Measurements from ENCODE around the gene MBOAT1. TPM values are rescaled to one million over a fixed set of nuclear protein-coding genes. Genes with fewer than 3 reads are reported as not detected.

Gene MBOAT1
- total RNA-seq, 1 experiment from 2014 or later, result 6.3 TPM

- Histone ChIP-seq H3K27ac (ENCODE audit: low read depth, low read length, poor library complexity, severe bottlenecking) (no peak overlapping the region), H3K36me3 (ENCODE audit: insufficient read depth, low read length, poor library complexity, severe bottlenecking) (no peaks in the 10 kb centered on the region), H3K9me3 (ENCODE audit: low read depth, low read length, poor library complexity, severe bottlenecking) (no peaks in the 10 kb centered on the region), H3K27me3 (replicated peaks; ENCODE audit: insufficient read depth, low read depth, low read length, poor library complexity) (no peaks in the 10 kb centered on the region), H3K4me1 (ENCODE audit: insufficient read depth, low read length, poor library complexity, severe bottlenecking) (peaks cover 1% of the 10 kb centered on the region), H3K4me3 (ENCODE audit: low read depth, low read length, poor library complexity, severe bottlenecking) (no peak overlapping the region)
- POLR2A ChIA-PET (ENCODE audit: low non-redundant PET), result no interaction called here
- DNase-seq (ENCODE audit: low spot score), result no peak
- TF ChIP-seq CTCF (conservative IDR thresholded peaks at IDR 0.05; ENCODE audit: low read depth, low read length) (no peak), EZH2 (IDR thresholded peaks at IDR 0.05; ENCODE audit: borderline replicate concordance, low read depth, low read length, poor library complexity, severe bottlenecking) (no peak)
- intact Hi-C loops (cut with micrococcal nuclease; ENCODE audit: unreplicated experiment), result no loop called here
- BruUV-seq (replicated peaks), result no TSS peak
- CTCF ChIA-PET, result no interaction called here
These were observed 24.8 kb upstream of the MBOAT1 start for GRCh38 chr6:20236909-20237600.

- no peak overlapping the region for H3K27ac ChIP-seq (ENCODE audit: low read depth, low read length, poor library complexity, severe bottlenecking)
- intact Hi-C loops (cut with micrococcal nuclease; ENCODE audit: unreplicated experiment), result no loop called here
- no peaks in the 10 kb centered on the region for H3K27me3 ChIP-seq (replicated peaks; ENCODE audit: insufficient read depth, low read depth, low read length, poor library complexity)
- no peaks in the 10 kb centered on the region for H3K36me3 ChIP-seq (ENCODE audit: insufficient read depth, low read length, poor library complexity, severe bottlenecking)
- H3K4me1 ChIP-seq (ENCODE audit: insufficient read depth, low read length, poor library complexity, severe bottlenecking), result no peaks in the 10 kb centered on the region
- no peak overlapping the region for H3K4me3 ChIP-seq (ENCODE audit: low read depth, low read length, poor library complexity, severe bottlenecking)
- no peak for TF ChIP-seq EZH2 (IDR thresholded peaks at IDR 0.05; ENCODE audit: borderline replicate concordance, low read depth, low read length, poor library complexity, severe bottlenecking)
- no peak for TF ChIP-seq CTCF (conservative IDR thresholded peaks at IDR 0.05; ENCODE audit: low read depth, low read length)
- no TSS peak for BruUV-seq (replicated peaks)
- H3K9me3 ChIP-seq (ENCODE audit: low read depth, low read length, poor library complexity, severe bottlenecking), result no peaks in the 10 kb centered on the region
- no peak for DNase-seq (ENCODE audit: low spot score)
- ChIA-PET POLR2A (ENCODE audit: low non-redundant PET) (no interaction called here), CTCF (no interaction called here)
These were observed 24.1 kb upstream of the MBOAT1 start for GRCh38 chr6:20236344-20236743.

- Histone ChIP-seq H3K4me3 (ENCODE audit: low read depth, low read length, poor library complexity, severe bottlenecking) (no peak overlapping the region), H3K4me1 (ENCODE audit: insufficient read depth, low read length, poor library complexity, severe bottlenecking) (no peaks in the 10 kb centered on the region), H3K9me3 (ENCODE audit: low read depth, low read length, poor library complexity, severe bottlenecking) (no peaks in the 10 kb centered on the region), H3K27ac (ENCODE audit: low read depth, low read length, poor library complexity, severe bottlenecking) (no peak overlapping the region), H3K27me3 (replicated peaks; ENCODE audit: insufficient read depth, low read depth, low read length, poor library complexity) (no peaks in the 10 kb centered on the region), H3K36me3 (ENCODE audit: insufficient read depth, low read length, poor library complexity, severe bottlenecking) (no peaks in the 10 kb centered on the region)
- POLR2A ChIA-PET (ENCODE audit: low non-redundant PET), result no interaction called here
- CTCF ChIA-PET, result no interaction called here
- BruUV-seq (replicated peaks), result no TSS peak
- DNase-seq (ENCODE audit: low spot score), result no peak
- no peak for TF ChIP-seq EZH2 (IDR thresholded peaks at IDR 0.05; ENCODE audit: borderline replicate concordance, low read depth, low read length, poor library complexity, severe bottlenecking)
- TF ChIP-seq CTCF (conservative IDR thresholded peaks at IDR 0.05; ENCODE audit: low read depth, low read length), result no peak
- intact Hi-C loops (cut with micrococcal nuclease; ENCODE audit: unreplicated experiment), result no loop called here
These were observed 22.8 kb upstream of the MBOAT1 start for GRCh38 chr6:20235041-20235440.

Data from A673 (cell line).